PFSK-1 (cell line): Measurements from ENCODE around the gene LRRC8D.

Experiments used
- FOXP2 ChIP-seq: optimal IDR thresholded peaks from 2 replicates; pipeline ENCODE3; 2011; ENCODE audit warnings: borderline replicate concordance, control low read depth, inconsistent platforms; ENCODE audit not compliant: insufficient read depth; ENCODE audit errors: extremely low read length, extremely low read depth
- POLR2AphosphoS5 ChIP-seq: IDR thresholded peaks from 2 replicates; pipeline ENCODE4 v1.6.1; 2012; ENCODE audit warnings: low read depth, mild to moderate bottlenecking, control low read depth, low read length, moderate library complexity
- REST ChIP-seq, 2 experiments: IDR thresholded peaks; 2 replicates each; pipeline versions ENCODE4 v1.6.1 to v1.8.0; 2011 to 2012; ENCODE audit warnings: low read depth in 2 of 2, low read length in 2 of 2, control low read depth in 1 of 2, inconsistent platforms in 1 of 2, mild to moderate bottlenecking in 1 of 2, moderate library complexity in 1 of 2; ENCODE audit not compliant: insufficient read depth in 1 of 2
- SIN3A ChIP-seq: IDR thresholded peaks from 2 replicates; pipeline ENCODE4 v1.6.1; 2012; ENCODE audit warnings: mild to moderate bottlenecking, low read length, moderate library complexity, borderline replicate concordance; ENCODE audit not compliant: insufficient read depth
- TAF1 ChIP-seq: IDR thresholded peaks from 2 replicates; pipeline ENCODE4 v1.6.1; 2012; ENCODE audit warnings: low read length, control low read depth, borderline replicate concordance; ENCODE audit not compliant: insufficient read depth

The LRRC8D gene

GRCh38 chr1:89878256-89878655 lies 57.4 kb downstream of the LRRC8D start:
- TF ChIP-seq FOXP2: no peak
- TF ChIP-seq SIN3A: no peak
- TF ChIP-seq POLR2AphosphoS5: no peak
- no peak for TF ChIP-seq TAF1

- TF ChIP-seq TAF1: no peak
- no peak for TF ChIP-seq FOXP2
- TF ChIP-seq POLR2AphosphoS5: no peak
- TF ChIP-seq REST (IDR thresholded peaks at IDR 0.05; ENCODE audit: insufficient read depth in 1 of 2, low read depth in 2 of 2, low read length in 2 of 2): no peak
- no peak for TF ChIP-seq SIN3A
These were observed 59.8 kb downstream of the LRRC8D start for GRCh38 chr1:89880679-89881078.

- TF ChIP-seq FOXP2 (no peak), REST (IDR thresholded peaks at IDR 0.05; ENCODE audit: insufficient read depth in 1 of 2, low read depth in 2 of 2, low read length in 2 of 2) (no peak), SIN3A (no peak), POLR2AphosphoS5 (no peak), TAF1 (no peak)
These were observed 60.7 kb downstream of the LRRC8D start for GRCh38 chr1:89881415-89882058.

- TF ChIP-seq FOXP2 (no peak), TAF1 (no peak)
These were observed 61.7 kb downstream of the LRRC8D start for GRCh38 chr1:89882348-89883029.

- no peak for TF ChIP-seq SIN3A
- no peak for TF ChIP-seq POLR2AphosphoS5
These were observed 62.2 kb downstream of the LRRC8D start for GRCh38 chr1:89883030-89883379.

GRCh38 chr1:89884718-89885596 lies 64.1 kb downstream of the LRRC8D start:
- TF ChIP-seq TAF1 (no peak), FOXP2 (no peak), REST (IDR thresholded peaks at IDR 0.05; ENCODE audit: insufficient read depth in 1 of 2, low read depth in 2 of 2, low read length in 2 of 2) (no peak), SIN3A (0 out of 2 replicates have a peak, but pooled peaks have one; percentile 14), POLR2AphosphoS5 (no peak)
